ENCODE measurements around the gene RFX1.

DNA sequence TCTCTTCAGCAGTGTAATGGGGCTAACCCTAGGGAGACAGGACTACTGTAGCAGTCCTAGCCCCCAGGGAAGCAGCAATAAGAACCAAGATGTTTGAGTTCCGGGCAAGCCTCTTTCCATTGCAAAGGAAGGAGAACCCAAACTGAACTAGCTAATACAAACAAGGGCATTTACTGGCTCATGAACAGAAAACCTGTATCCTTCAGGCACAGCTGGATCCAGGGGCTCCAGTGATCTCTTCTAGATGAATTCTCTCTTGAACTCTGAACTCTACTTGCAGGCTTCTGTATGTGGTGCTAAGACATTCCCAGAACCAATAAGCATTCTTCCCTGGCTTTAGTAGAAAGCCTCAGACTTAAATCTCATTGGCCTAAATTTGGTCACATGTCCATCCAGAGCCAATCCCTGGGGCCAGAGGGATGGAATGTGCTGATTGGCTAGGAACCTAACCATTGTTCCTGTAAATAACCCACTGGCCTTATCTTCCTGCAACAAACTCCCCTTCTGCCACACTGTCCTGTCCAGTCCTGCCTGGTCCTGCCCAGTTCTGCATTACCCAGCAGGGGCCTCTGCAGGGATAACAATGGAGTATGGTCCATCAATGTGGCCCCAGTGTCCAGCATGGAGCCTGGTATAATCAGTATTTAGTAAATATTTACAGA, 64.0 kb downstream of the RFX1 start:
- no peak for TF ChIP-seq GATA2 (IDR thresholded peaks at IDR 0.05; ENCODE audit: low read depth, low read length)
- no peak for TF ChIP-seq GATA3 (IDR thresholded peaks at IDR 0.05; ENCODE audit: low read depth, low read length)
